MM.1S (cell line): Measurements from ENCODE around the gene NLRC3.

Experiments used
- DNase-seq: peaks from one replicate; pipeline ENCODE4 v3.0.0-alpha.2; 2015
- H2AFZ ChIP-seq: fragments of 300-600 bp; sonication (generic); 2 replicates; pipeline ENCODE4 v1.6.0; 2016; ENCODE audit warnings: antibody characterized with exemption, low read length
- H3F3A ChIP-seq: fragments of 300-600 bp; sonication (generic); 2 replicates; pipeline ENCODE4 v1.6.1; 2016; ENCODE audit warnings: mild to moderate bottlenecking, antibody characterized with exemption, low read length, moderate library complexity, mixed read lengths; ENCODE audit not compliant: insufficient read depth
- H3K27ac ChIP-seq: fragments of 300-600 bp; sonication (generic); 2 replicates; pipeline ENCODE4 v1.5.1; 2016; ENCODE audit warnings: mild to moderate bottlenecking, low read length
- H3K27me3 ChIP-seq: fragments of 300-600 bp; sonication (generic); replicated peaks from 2 replicates; pipeline ENCODE4 v1.6.0; 2016; ENCODE audit warnings: low read length; ENCODE audit not compliant: insufficient read depth
- H3K36me3 ChIP-seq: fragments of 300-600 bp; sonication (generic); replicated peaks from 2 replicates; pipeline ENCODE4 v1.6.1; 2016; ENCODE audit warnings: mild to moderate bottlenecking, low read length, mixed read lengths; ENCODE audit not compliant: insufficient read depth
- H3K4me1 ChIP-seq: fragments of 300-600 bp; sonication (generic); 2 replicates; pipeline ENCODE4 v1.6.1; 2016; ENCODE audit warnings: low read length, mixed read lengths
- H3K4me2 ChIP-seq: fragments of 300-600 bp; sonication (generic); 2 replicates; pipeline ENCODE4 v1.6.0; 2016; ENCODE audit warnings: low read depth, low read length
- H3K4me3 ChIP-seq: fragments of 300-600 bp; sonication (generic); 2 replicates; pipeline ENCODE4 v1.5.1; 2016; ENCODE audit warnings: low read length, mixed read lengths
- H3K79me2 ChIP-seq: fragments of 300-600 bp; sonication (generic); 2 replicates; pipeline ENCODE4 v1.6.1; 2016; ENCODE audit warnings: mixed run types, low read length, mixed read lengths
- H3K9ac ChIP-seq: fragments of 300-600 bp; sonication (generic); 2 replicates; pipeline ENCODE4 v1.6.1; 2016; ENCODE audit warnings: low read length, mixed read lengths
- H3K9me2 ChIP-seq: fragments of 300-600 bp; sonication (generic); replicated peaks from 2 replicates; pipeline ENCODE4 v1.6.1; 2016; ENCODE audit warnings: mild to moderate bottlenecking, low read length, mixed read lengths; ENCODE audit not compliant: insufficient read depth
- H3K9me3 ChIP-seq: fragments of 300-600 bp; sonication (generic); replicated peaks from 2 replicates; pipeline ENCODE4 v1.6.1; 2016; ENCODE audit warnings: mild to moderate bottlenecking, low read length, mixed read lengths; ENCODE audit not compliant: insufficient read depth
- H4K20me1 ChIP-seq: fragments of 300-600 bp; sonication (generic); 2 replicates; pipeline ENCODE4 v1.6.1; 2016; ENCODE audit warnings: mild to moderate bottlenecking, low read length, moderate library complexity, mixed read lengths; ENCODE audit not compliant: insufficient read depth
- EZH2 ChIP-seq: fragments of 300-600 bp; sonication (generic); optimal IDR thresholded peaks from 2 replicates; pipeline ENCODE3; 2017; ENCODE audit warnings: low read depth, mild to moderate bottlenecking, antibody characterized with exemption, low read length, mixed read lengths
- EZH2phosphoT487 ChIP-seq: fragments of 300-600 bp; sonication (generic); IDR thresholded peaks from 2 replicates; pipeline ENCODE4 v1.6.1; 2018; ENCODE audit warnings: antibody characterized with exemption, low read length
- TF ChIP-seq, protein P1 (sequence below): fragments of 300-600 bp; sonication (generic); IDR thresholded peaks from 2 replicates; pipeline ENCODE4 v1.5.1; 2016; ENCODE audit warnings: antibody characterized with exemption, low read length, mixed read lengths

Gene NLRC3

DNA sequence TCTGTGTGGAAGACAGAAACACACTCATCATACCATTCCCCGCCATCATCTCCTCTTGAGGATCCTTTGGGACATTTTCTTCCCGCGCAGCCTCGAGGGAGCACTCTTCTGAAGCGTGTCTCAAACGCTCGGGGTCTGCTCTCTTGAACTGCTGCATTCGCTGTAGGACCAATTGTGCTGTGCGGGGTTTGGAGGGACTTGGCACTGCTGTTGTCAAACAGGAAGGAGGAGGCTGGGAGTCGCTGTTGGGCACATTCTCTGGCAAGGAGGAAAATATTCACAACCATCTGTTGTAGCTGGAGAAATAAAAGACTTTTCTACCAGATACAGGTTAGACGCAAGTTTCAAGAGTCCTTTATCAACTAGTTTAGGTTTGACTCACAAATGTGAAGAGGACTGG, 29.2 kb upstream of the NLRC3 start:
- Histone ChIP-seq H3F3A (no peaks in the 10 kb centered on the region), H3K36me3 (no peaks in the 10 kb centered on the region), H3K79me2 (peaks cover 11% of the 10 kb centered on the region), H3K9me2 (no peaks in the 10 kb centered on the region), H2AFZ (no peak overlapping the region), H3K4me1 (peaks cover 6% of the 10 kb centered on the region), H3K4me3 (no peak overlapping the region), H3K27me3 (no peaks in the 10 kb centered on the region), H3K27ac (no peak overlapping the region), H4K20me1 (no peaks in the 10 kb centered on the region), H3K9me3 (no peaks in the 10 kb centered on the region), H3K4me2 (no peak overlapping the region), H3K9ac (no peak overlapping the region)
- DNase-seq = no peak
- TF ChIP-seq EZH2 (no peak), EZH2phosphoT487 (no peak)
- TF ChIP-seq, protein P1, sequence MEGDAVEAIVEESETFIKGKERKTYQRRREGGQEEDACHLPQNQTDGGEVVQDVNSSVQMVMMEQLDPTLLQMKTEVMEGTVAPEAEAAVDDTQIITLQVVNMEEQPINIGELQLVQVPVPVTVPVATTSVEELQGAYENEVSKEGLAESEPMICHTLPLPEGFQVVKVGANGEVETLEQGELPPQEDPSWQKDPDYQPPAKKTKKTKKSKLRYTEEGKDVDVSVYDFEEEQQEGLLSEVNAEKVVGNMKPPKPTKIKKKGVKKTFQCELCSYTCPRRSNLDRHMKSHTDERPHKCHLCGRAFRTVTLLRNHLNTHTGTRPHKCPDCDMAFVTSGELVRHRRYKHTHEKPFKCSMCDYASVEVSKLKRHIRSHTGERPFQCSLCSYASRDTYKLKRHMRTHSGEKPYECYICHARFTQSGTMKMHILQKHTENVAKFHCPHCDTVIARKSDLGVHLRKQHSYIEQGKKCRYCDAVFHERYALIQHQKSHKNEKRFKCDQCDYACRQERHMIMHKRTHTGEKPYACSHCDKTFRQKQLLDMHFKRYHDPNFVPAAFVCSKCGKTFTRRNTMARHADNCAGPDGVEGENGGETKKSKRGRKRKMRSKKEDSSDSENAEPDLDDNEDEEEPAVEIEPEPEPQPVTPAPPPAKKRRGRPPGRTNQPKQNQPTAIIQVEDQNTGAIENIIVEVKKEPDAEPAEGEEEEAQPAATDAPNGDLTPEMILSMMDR = no peak

DNA sequence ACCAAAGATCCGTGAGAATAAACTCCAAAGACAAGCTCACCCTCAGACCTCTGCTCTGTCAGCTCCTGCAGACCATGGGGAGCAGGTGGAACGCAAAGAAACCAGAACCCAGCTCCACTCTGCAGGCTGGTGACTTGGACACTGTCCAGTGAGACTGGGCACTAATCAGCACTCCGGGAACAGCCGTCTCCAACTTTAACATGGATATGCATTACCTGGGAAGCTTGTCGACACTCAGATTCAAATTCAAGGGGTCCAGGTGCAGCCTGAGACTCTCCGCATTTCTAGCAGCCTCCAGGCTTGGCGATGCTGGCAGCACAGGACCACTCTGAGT, 25.1 kb upstream of the NLRC3 start:
- H2AFZ ChIP-seq = no peak overlapping the region
- H3K9me2 ChIP-seq = no peaks in the 10 kb centered on the region
- no peak for DNase-seq
- no peak overlapping the region for H3K4me3 ChIP-seq
- no peak overlapping the region for H3K9ac ChIP-seq
- H3K9me3 ChIP-seq = no peaks in the 10 kb centered on the region
- no peak overlapping the region for H3K27ac ChIP-seq
- no peak overlapping the region for H3K4me2 ChIP-seq
- H3K4me1 ChIP-seq = no peaks in the 10 kb centered on the region
- H4K20me1 ChIP-seq = no peaks in the 10 kb centered on the region
- H3K36me3 ChIP-seq = no peaks in the 10 kb centered on the region
- no peaks in the 10 kb centered on the region for H3K27me3 ChIP-seq
- no peaks in the 10 kb centered on the region for H3K79me2 ChIP-seq
- TF ChIP-seq, protein P1 = no peak
- TF ChIP-seq EZH2 (no peak), EZH2phosphoT487 (no peak)
- H3F3A ChIP-seq = no peaks in the 10 kb centered on the region

DNA sequence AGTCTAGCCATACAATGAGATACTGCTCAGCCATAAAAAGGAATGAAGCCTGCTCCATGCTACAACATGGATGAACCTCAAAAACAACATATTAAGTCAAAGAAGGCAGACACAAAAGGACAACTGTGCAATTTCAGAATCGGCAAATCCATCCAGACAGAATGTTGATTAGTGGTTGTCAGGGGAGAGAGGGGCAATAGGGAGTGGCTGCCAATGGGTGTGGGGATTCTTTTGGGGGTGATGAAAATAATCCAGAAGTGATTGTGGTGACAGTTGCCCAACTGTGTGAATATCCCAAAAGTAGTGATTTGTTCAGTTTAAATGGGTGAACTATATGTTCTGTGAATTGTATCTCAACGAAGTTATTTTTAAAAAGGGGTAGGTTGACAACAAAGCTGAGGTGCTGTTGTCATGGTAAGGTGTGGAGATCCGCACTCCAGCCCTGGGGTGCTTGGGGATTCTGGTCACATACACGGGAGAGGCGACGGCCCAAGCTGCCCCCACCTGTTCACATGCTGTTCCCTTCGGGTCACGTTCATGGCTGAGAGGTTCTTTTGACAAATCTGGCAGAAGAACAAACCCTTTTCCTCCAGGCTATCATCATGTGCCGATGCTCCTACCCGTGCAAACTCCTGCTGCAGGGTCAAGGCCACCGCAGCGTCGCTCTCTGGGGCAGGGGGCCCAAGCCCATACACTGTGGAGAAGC, 24.6 kb upstream of the NLRC3 start:
- Histone ChIP-seq H3K27ac (no peak overlapping the region), H3K9ac (no peak overlapping the region), H2AFZ (no peak overlapping the region), H3F3A (no peaks in the 10 kb centered on the region), H3K79me2 (no peaks in the 10 kb centered on the region), H3K9me2 (no peaks in the 10 kb centered on the region), H3K27me3 (no peaks in the 10 kb centered on the region), H3K4me1 (no peaks in the 10 kb centered on the region), H3K36me3 (no peaks in the 10 kb centered on the region), H3K4me2 (no peak overlapping the region), H4K20me1 (no peaks in the 10 kb centered on the region), H3K9me3 (no peaks in the 10 kb centered on the region), H3K4me3 (no peak overlapping the region)
- no peak for TF ChIP-seq EZH2phosphoT487
- no peak for TF ChIP-seq EZH2
- TF ChIP-seq, protein P1 = no peak
- DNase-seq = no peak
